Endothelial cell of umbilical vein (primary cell): ENCODE measurements around the gene IL3RA. TPM values are rescaled to one million over a fixed set of nuclear protein-coding genes. Genes with fewer than 3 reads are reported as not detected.

ENCODE experiments used
- BruUV-seq: library from RNA; stranded (reverse); fragments of 400-500 nt; replicated peaks from 2 replicates; lab custom pipeline; 2021; lab: Mats Ljungman, UMichigan
- CTCF ChIA-PET: fragments of 300-600, 350-600 bp; sonication (Branson Sonifier 250); formaldehyde crosslinking; loops from one replicate; lab custom pipeline; 2021; ENCODE audit warnings: antibody characterized with exemption, inconsistent platforms; lab: Charles Lee
- POLR2A ChIA-PET: fragments of 300-600, 350-600 bp; sonication (Branson Sonifier 250); formaldehyde crosslinking; loops from one replicate; lab custom pipeline; 2021; ENCODE audit warnings: antibody characterized with exemption, inconsistent platforms; lab: Charles Lee
- DNase-seq: peaks from one replicate; pipeline ENCODE4 v3.0.0-alpha.2; 2011; ENCODE audit warnings: low read depth, low spot score
- FAIRE-seq: peaks from 2 replicates; lab custom pipeline; 2011; peaks lifted over from hg19 to GRCh38; lab: Jason Lieb, UNC
- H2AFZ ChIP-seq: 2 replicates; pipeline ENCODE4 v1.6.0; 2012; ENCODE audit warnings: low read depth, low read length, control low read depth, inconsistent platforms
- H3K27ac ChIP-seq: 2 replicates; pipeline ENCODE4 v1.5.1; 2011; ENCODE audit warnings: low read depth, mild to moderate bottlenecking, control low read depth, low read length, moderate library complexity; ENCODE audit not compliant: insufficient read depth
- H3K27me3 ChIP-seq, 2 experiments: 2 replicates each; pipeline versions ENCODE4 v1.6.0 to v1.6.1; 2011; ENCODE audit warnings: low read length in 2 of 2, mixed read lengths in 1 of 2; ENCODE audit not compliant: control insufficient read depth in 2 of 2, insufficient read depth in 2 of 2
- H3K36me3 ChIP-seq, 2 experiments: 2 replicates in 1 of 2; 3 replicates in 1 of 2; pipeline ENCODE4 v1.5.1; 2011; ENCODE audit warnings: low read length in 2 of 2, mild to moderate bottlenecking in 1 of 2, moderate library complexity in 1 of 2; ENCODE audit not compliant: control insufficient read depth in 2 of 2, insufficient read depth in 2 of 2; ENCODE audit errors: extremely low read depth in 1 of 2
- H3K4me1 ChIP-seq: 3 replicates; pipeline ENCODE4 v1.5.1; 2011; ENCODE audit warnings: mild to moderate bottlenecking, low read length; ENCODE audit not compliant: control insufficient read depth, insufficient read depth; ENCODE audit errors: extremely low read depth
- H3K4me2 ChIP-seq: 2 replicates; pipeline ENCODE4 v1.6.1; 2011; ENCODE audit warnings: low read length, control low read depth, mixed read lengths; ENCODE audit not compliant: insufficient read depth
- H3K4me3 ChIP-seq, 3 experiments: fragments of 200-600 bp in 1 of 3; sonication (generic), shearing (Covaris generic) in 1 of 3; replicated peaks in 1 of 3; 2 replicates each; pipeline ENCODE4 v1.5.1; 2011 to 2016; ENCODE audit warnings: control low read depth in 3 of 3, low read length in 3 of 3, mild to moderate bottlenecking in 2 of 3, inconsistent platforms in 1 of 3, low read depth in 1 of 3, moderate library complexity in 1 of 3; ENCODE audit not compliant: insufficient read depth in 1 of 3
- H3K79me2 ChIP-seq: 2 replicates; pipeline ENCODE4 v1.6.0; 2012; ENCODE audit warnings: low read length, inconsistent platforms; ENCODE audit not compliant: control insufficient read depth, insufficient read depth
- H3K9ac ChIP-seq: replicated peaks from 2 replicates; pipeline ENCODE3; 2011; ENCODE audit warnings: low read length, control low read depth; ENCODE audit not compliant: insufficient read depth; ENCODE audit errors: extremely low read depth
- H3K9me1 ChIP-seq: replicated peaks from 3 replicates; pipeline ENCODE4 v1.6.0; 2011; ENCODE audit warnings: mild to moderate bottlenecking, low read length; ENCODE audit not compliant: control insufficient read depth, insufficient read depth; ENCODE audit errors: extremely low read depth
- H3K9me3 ChIP-seq: replicated peaks from 2 replicates; pipeline ENCODE4 v1.5.1; 2012; ENCODE audit warnings: low read length, inconsistent platforms; ENCODE audit not compliant: control insufficient read depth, insufficient read depth
- H4K20me1 ChIP-seq: replicated peaks from 2 replicates; pipeline ENCODE3; 2011; ENCODE audit warnings: mild to moderate bottlenecking, low read length; ENCODE audit not compliant: control insufficient read depth, insufficient read depth; ENCODE audit errors: extremely low read depth
- EZH2 ChIP-seq: IDR thresholded peaks from 2 replicates; pipeline ENCODE4 v1.6.1; 2012; ENCODE audit warnings: borderline replicate concordance, low read depth, mild to moderate bottlenecking, moderate library complexity, low read length, inconsistent platforms; ENCODE audit not compliant: severe bottlenecking
- FOS ChIP-seq: IDR thresholded peaks from 2 replicates; pipeline ENCODE4 v1.6.1; 2011; ENCODE audit warnings: mild to moderate bottlenecking, low read length, moderate library complexity, borderline replicate concordance; ENCODE audit not compliant: insufficient read depth
- GATA2 ChIP-seq: IDR thresholded peaks from 2 replicates; pipeline ENCODE4 v1.7.0; 2011; ENCODE audit warnings: low read depth, mild to moderate bottlenecking, moderate library complexity, mixed read lengths, low read length; ENCODE audit not compliant: insufficient read length, insufficient read depth
- JUN ChIP-seq: IDR thresholded peaks from 2 replicates; pipeline ENCODE4 v1.6.1; 2011; ENCODE audit warnings: borderline replicate concordance, low read depth; ENCODE audit not compliant: insufficient read length, insufficient read depth
- MYC ChIP-seq: IDR thresholded peaks from one replicate; pipeline ENCODE4 v1.6.1; 2011; ENCODE audit warnings: mild to moderate bottlenecking, low read depth, low read length
- POLR2A ChIP-seq: IDR thresholded peaks from 2 replicates; pipeline ENCODE4 v1.6.1; 2012; ENCODE audit warnings: low read depth, mild to moderate bottlenecking, control low read depth, low read length
- POLR2AphosphoS5 ChIP-seq: IDR thresholded peaks from 2 replicates; pipeline ENCODE4 v1.6.1; 2012; ENCODE audit warnings: low read depth, mild to moderate bottlenecking, control low read depth, low read length, moderate library complexity; ENCODE audit not compliant: insufficient read depth
- dilution Hi-C: fragments of 300-500 bp; cut with MboI; formaldehyde crosslinking; loops from one replicate; pipeline ENCODE4 v1.15.0; 2019; ENCODE audit warnings: low sequenced_read_pairs; ENCODE audit not compliant: extremely low pct_ligation_motif_present
- intact Hi-C: fragments of 100-400 bp; cut with micrococcal nuclease; formaldehyde crosslinking; loops from one replicate; pipeline ENCODE4 v1.10.0; 2022
- polyA plus RNA-seq, 4 experiments: library from polyadenylated mRNA; depleted of rRNA in 3 of 4; stranded (reverse) in 3 of 4; unstranded in 1 of 4; fragments of >200 nt; gene quantifications; 2 replicates each; pipeline versions ENCODE4 v1.2.1 to v1.2.3, GENCODE V29; 2011 to 2012; ENCODE audit warnings: missing spikeins in 1 of 4
- total RNA-seq: library from RNA; stranded (reverse); gene quantifications from 2 replicates; pipeline ENCODE4 v1.2.3, GENCODE V29; 2021
- TF ChIP-seq, protein P1 (sequence below): IDR thresholded peaks from 2 replicates; pipeline ENCODE4 v1.6.1; 2011; ENCODE audit not compliant: insufficient read depth, insufficient read length
- TF ChIP-seq, protein P2 (sequence below), 2 donors: IDR thresholded peaks; 1 replicate in 1 of 2; 2 replicates in 1 of 2; pipeline ENCODE4 v1.5.1; 2011; ENCODE audit warnings: low read length in 2 of 2, mild to moderate bottlenecking in 2 of 2, moderate library complexity in 2 of 2, control low read depth in 1 of 2, inconsistent platforms in 1 of 2, low read depth in 1 of 2; ENCODE audit not compliant: insufficient read depth in 1 of 2; ENCODE audit errors: extremely low read depth in 1 of 2

IL3RA gene
- total and polyA plus RNA-seq, 2 donors (not counting 3 experiments of a cell fraction or from before 2014, with no cell fraction given) = 28.9 to 35.1 TPM

DNA sequence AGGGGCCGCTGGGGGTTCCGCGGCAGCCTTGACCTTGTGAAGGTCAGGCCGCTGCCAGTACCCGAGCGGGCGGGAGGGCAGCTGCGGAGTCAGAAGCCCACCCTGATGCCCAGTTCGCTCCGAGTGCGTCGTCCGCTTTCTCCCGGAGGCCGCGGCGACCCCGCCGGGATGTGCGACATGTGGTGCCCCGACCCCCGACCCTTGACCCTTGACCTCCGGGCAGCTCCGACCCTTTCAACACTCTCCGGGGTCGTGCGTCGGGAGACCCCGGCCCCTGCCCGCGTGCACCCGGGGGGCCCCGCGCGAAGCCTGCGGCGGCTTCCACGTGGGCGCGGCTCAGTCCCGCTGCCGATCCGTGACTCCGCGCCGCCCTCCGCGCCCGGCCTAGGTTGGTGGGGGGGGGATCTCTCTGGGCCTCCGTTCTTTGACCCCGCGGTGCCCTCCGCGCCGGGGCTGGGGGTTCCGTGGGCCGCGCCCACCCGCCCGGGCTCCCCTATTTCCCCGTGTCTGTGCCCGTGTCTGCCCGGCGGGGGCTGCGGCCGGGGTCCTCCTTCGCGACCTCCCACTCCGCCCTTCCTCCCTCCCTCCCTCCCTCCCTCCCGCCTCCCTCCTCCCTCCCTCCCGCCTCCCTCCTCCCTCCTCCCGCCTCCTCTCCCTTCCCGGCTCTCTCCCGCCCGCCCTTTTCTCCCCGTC lies 55.9 kb downstream of the IL3RA start:
- intact Hi-C loops (loop anchor here (1.0 to 5.0 kb wide), 7 partner anchors 35 to 1073 kb away; partner anchors contain the start of gene AKAP17A), dilution Hi-C loops (no loop called here)
- CTCF ChIA-PET = no interaction called here
- Histone ChIP-seq H3K9ac (peak overlapping the region; percentile 78), H3K79me2 (peaks cover 44% of the 10 kb centered on the region), H3K4me3 (peak overlapping the region; percentile 25 to 100 (median 68)), H3K4me2 (peak overlapping the region; percentile 34), H3K9me1 (no peaks in the 10 kb centered on the region), H3K4me1 (peaks cover 15% of the 10 kb centered on the region), H3K27me3 (no peaks in the 10 kb centered on the region), H2AFZ (peak overlapping the region; percentile 69), H3K9me3 (no peaks in the 10 kb centered on the region), H4K20me1 (peaks cover 3% of the 10 kb centered on the region), H3K27ac (peak overlapping the region; percentile 63), H3K36me3 (peaks cover 6 to 27% of the 10 kb centered on the region in 2 experiments)
- TF ChIP-seq POLR2AphosphoS5 (peak; percentile 83), GATA2 (no peak), MYC (no peak), JUN (no peak), FOS (no peak), POLR2A (peak; percentile 72), EZH2 (no peak)
- TF ChIP-seq, protein P1, sequence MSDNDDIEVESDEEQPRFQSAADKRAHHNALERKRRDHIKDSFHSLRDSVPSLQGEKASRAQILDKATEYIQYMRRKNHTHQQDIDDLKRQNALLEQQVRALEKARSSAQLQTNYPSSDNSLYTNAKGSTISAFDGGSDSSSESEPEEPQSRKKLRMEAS = no peak
- TF ChIP-seq, protein P2, sequence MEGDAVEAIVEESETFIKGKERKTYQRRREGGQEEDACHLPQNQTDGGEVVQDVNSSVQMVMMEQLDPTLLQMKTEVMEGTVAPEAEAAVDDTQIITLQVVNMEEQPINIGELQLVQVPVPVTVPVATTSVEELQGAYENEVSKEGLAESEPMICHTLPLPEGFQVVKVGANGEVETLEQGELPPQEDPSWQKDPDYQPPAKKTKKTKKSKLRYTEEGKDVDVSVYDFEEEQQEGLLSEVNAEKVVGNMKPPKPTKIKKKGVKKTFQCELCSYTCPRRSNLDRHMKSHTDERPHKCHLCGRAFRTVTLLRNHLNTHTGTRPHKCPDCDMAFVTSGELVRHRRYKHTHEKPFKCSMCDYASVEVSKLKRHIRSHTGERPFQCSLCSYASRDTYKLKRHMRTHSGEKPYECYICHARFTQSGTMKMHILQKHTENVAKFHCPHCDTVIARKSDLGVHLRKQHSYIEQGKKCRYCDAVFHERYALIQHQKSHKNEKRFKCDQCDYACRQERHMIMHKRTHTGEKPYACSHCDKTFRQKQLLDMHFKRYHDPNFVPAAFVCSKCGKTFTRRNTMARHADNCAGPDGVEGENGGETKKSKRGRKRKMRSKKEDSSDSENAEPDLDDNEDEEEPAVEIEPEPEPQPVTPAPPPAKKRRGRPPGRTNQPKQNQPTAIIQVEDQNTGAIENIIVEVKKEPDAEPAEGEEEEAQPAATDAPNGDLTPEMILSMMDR (IDR thresholded peaks at IDR 0.05; ENCODE audit: extremely low read depth in 1 of 2, insufficient read depth in 1 of 2, low read depth in 1 of 2, low read length in 2 of 2) = no peak
- FAIRE-seq = no peak
- POLR2A ChIA-PET = no interaction called here
- no peak for DNase-seq
- BruUV-seq = no TSS peak
